ENCODE results near the gene MRM2.

- TF ChIP-seq CTCF (conservative IDR thresholded peaks at IDR 0.05 in 1 of 2, IDR thresholded peaks at IDR 0.05 in 1 of 2; ENCODE audit: low read depth in 1 of 2, low read length in 2 of 2) (no peak), EZH2 (IDR thresholded peaks at IDR 0.05; ENCODE audit: low read length, missing control alignments) (no peak)
These were observed 27.4 kb downstream of the MRM2 start for GRCh38 chr7:2214636-2215035.
